HCT116 (cell line): ENCODE results near the gene FABP6. TPM values are rescaled to one million over a fixed set of nuclear protein-coding genes. Genes with fewer than 3 reads are reported as not detected.
"Not testable (repeated sequence)": the region's sequence is repeated elsewhere in the genome, so short reads cannot be mapped to it uniquely, and the experiment has no call there.

ENCODE experiments used
- ATAC-seq: fragments of 200-7000 bp; cut with Tn5 transposase; 2 replicates; pipeline ENCODE4 v1.9.1; 2020; ENCODE audit warnings: mild to moderate bottlenecking, moderate library complexity
- BruUV-seq: library from RNA; stranded (reverse); fragments of 400-500 nt; replicated peaks from 2 replicates; lab custom pipeline; 2021; lab: Mats Ljungman, UMichigan
- CTCF ChIA-PET: fragments of 300-600 bp; sonication (Branson Sonifier 250); formaldehyde crosslinking; loops from one replicate; lab custom pipeline; 2021; ENCODE audit warnings: antibody characterized with exemption; lab: Charles Lee
- POLR2A ChIA-PET: fragments of 300-600, 350-600 bp; sonication (Branson Sonifier 250); formaldehyde crosslinking; loops from one replicate; lab custom pipeline; 2021; ENCODE audit warnings: antibody characterized with exemption; lab: Charles Lee
- RAD21 ChIA-PET, 2 experiments: fragments of 300-600 bp; sonication (Branson Sonifier 250); formaldehyde crosslinking; loops; one replicate each; lab custom pipeline; 2023; ENCODE audit warnings: low total read pairs in 2 of 2; ENCODE audit not compliant: uncharacterized antibody in 2 of 2, unreplicated experiment in 2 of 2, low non-redundant PET in 1 of 2; lab: Charles Lee
- DNase-seq: peaks from one replicate; pipeline ENCODE4 v3.0.0-alpha.2; 2010; ENCODE audit warnings: low read depth, low spot score
- H2AFZ ChIP-seq: fragments of 200-600 bp; shearing (Covaris generic), sonication (generic); 2 replicates; pipeline ENCODE4 v1.6.1; 2017; ENCODE audit warnings: low read depth, mixed run types, mixed read lengths, antibody characterized with exemption, low read length; ENCODE audit not compliant: poor library complexity, severe bottlenecking
- H3K27ac ChIP-seq: 2 replicates; pipeline ENCODE4 v1.5.1; 2012; ENCODE audit warnings: low read depth, low read length
- H3K27me3 ChIP-seq: fragments of 200-600 bp; sonication (generic); 2 replicates; pipeline ENCODE4 v1.6.1; 2016; ENCODE audit warnings: mixed run types, low read length, mixed read lengths; ENCODE audit not compliant: insufficient read depth
- H3K36me3 ChIP-seq, 2 experiments: fragments of 200-500 bp in 1 of 2; fragments of 200-600 bp in 1 of 2; sonication (Bioruptor generic) in 1 of 2; sonication (generic) in 1 of 2; 2 replicates each; pipeline versions ENCODE4 v1.5.1 to v1.6.1; 2014 to 2016; ENCODE audit warnings: low read length in 2 of 2, inconsistent platforms in 1 of 2, mixed read lengths in 1 of 2, mixed run types in 1 of 2; ENCODE audit not compliant: insufficient read depth in 2 of 2, control insufficient read depth in 1 of 2
- H3K4me1 ChIP-seq, 2 experiments: fragments of 200-600 bp in 1 of 2; sonication (generic) in 1 of 2; 2 replicates each; pipeline versions ENCODE4 v1.5.1 to v1.6.1; 2012 to 2017; ENCODE audit warnings: low read length in 2 of 2, inconsistent platforms in 1 of 2, mild to moderate bottlenecking in 1 of 2, mixed read lengths in 1 of 2, mixed run types in 1 of 2, moderate library complexity in 1 of 2; ENCODE audit not compliant: insufficient read depth in 2 of 2, control insufficient read depth in 1 of 2
- H3K4me2 ChIP-seq: fragments of 200-600 bp; sonication (generic); 2 replicates; pipeline ENCODE4 v1.6.1; 2017; ENCODE audit warnings: mixed run types, low read length, mixed read lengths
- H3K4me3 ChIP-seq, 2 experiments: fragments of 200-600 bp in 1 of 2; sonication (generic) in 1 of 2; replicated peaks in 1 of 2; 2 replicates each; pipeline ENCODE4 v1.5.1; 2011 to 2016; ENCODE audit warnings: low read length in 2 of 2, control low read depth in 1 of 2, low read depth in 1 of 2, mild to moderate bottlenecking in 1 of 2, mixed read lengths in 1 of 2, mixed run types in 1 of 2
- H3K79me2 ChIP-seq: fragments of 200-600 bp; sonication (generic); 2 replicates; pipeline ENCODE4 v1.6.1; 2017; ENCODE audit warnings: mild to moderate bottlenecking, mixed run types, low read length, moderate library complexity, mixed read lengths; ENCODE audit not compliant: insufficient read depth
- H3K9ac ChIP-seq: fragments of 200-600 bp; sonication (generic); 2 replicates; pipeline ENCODE4 v1.6.1; 2016; ENCODE audit warnings: low read length, mixed read lengths
- H3K9me2 ChIP-seq: fragments of 200-600 bp; sonication (generic), shearing (Covaris generic); 2 replicates; pipeline ENCODE4 v1.6.1; 2017; ENCODE audit warnings: mixed run types, mild to moderate bottlenecking, moderate library complexity; ENCODE audit not compliant: insufficient read depth
- H3K9me3 ChIP-seq, 2 experiments: fragments of 200-500 bp in 1 of 2; fragments of 200-600 bp in 1 of 2; sonication (Bioruptor generic) in 1 of 2; sonication (generic) in 1 of 2; 2 replicates each; pipeline ENCODE4 v1.6.1; 2014 to 2017; ENCODE audit warnings: low read length in 2 of 2, mixed read lengths in 2 of 2, inconsistent platforms in 1 of 2, low read depth in 1 of 2, mild to moderate bottlenecking in 1 of 2, mixed run types in 1 of 2, moderate library complexity in 1 of 2; ENCODE audit not compliant: control insufficient read depth in 1 of 2, insufficient read depth in 1 of 2
- H4K20me1 ChIP-seq: fragments of 200-600 bp; sonication (generic), shearing (Covaris generic); 2 replicates; pipeline ENCODE4 v1.6.1; 2017; ENCODE audit warnings: mixed run types, mild to moderate bottlenecking, moderate library complexity; ENCODE audit not compliant: insufficient read depth
- CBX3 ChIP-seq: IDR thresholded peaks from 2 replicates; pipeline ENCODE4 v1.6.1; 2012; ENCODE audit warnings: low read depth
- CEBPB ChIP-seq: IDR thresholded peaks from 2 replicates; pipeline ENCODE4 v1.6.1; 2012; ENCODE audit warnings: low read depth
- ELF1 ChIP-seq: IDR thresholded peaks from 2 replicates; pipeline ENCODE4 v1.6.1; 2012; ENCODE audit warnings: low read depth, borderline replicate concordance
- JUND ChIP-seq: IDR thresholded peaks from 2 replicates; pipeline ENCODE4 v1.6.1; 2012
- POLR2A ChIP-seq: IDR thresholded peaks from 2 replicates; pipeline ENCODE4 v1.7.0; 2011; ENCODE audit warnings: borderline replicate concordance; ENCODE audit not compliant: insufficient read depth, insufficient read length; ENCODE audit errors: extremely low read depth
- POLR2AphosphoS5 ChIP-seq: IDR thresholded peaks from 2 replicates; pipeline ENCODE4 v1.6.1; 2011; ENCODE audit warnings: mild to moderate bottlenecking, low read depth, low read length, moderate library complexity
- RAD21 ChIP-seq: IDR thresholded peaks from 2 replicates; pipeline ENCODE4 v1.6.1; 2012; ENCODE audit warnings: low read depth, mild to moderate bottlenecking
- SIN3A ChIP-seq: IDR thresholded peaks from 2 replicates; pipeline ENCODE4 v1.6.1; 2012; ENCODE audit warnings: low read depth
- SP1 ChIP-seq: IDR thresholded peaks from 2 replicates; pipeline ENCODE4 v1.6.1; 2012; ENCODE audit warnings: low read depth
- SRF ChIP-seq: IDR thresholded peaks from 2 replicates; pipeline ENCODE4 v1.6.1; 2012; ENCODE audit warnings: low read depth
- YY1 ChIP-seq: IDR thresholded peaks from 2 replicates; pipeline ENCODE4 v1.6.1; 2011; ENCODE audit warnings: low read length, low read depth, moderate library complexity, mild to moderate bottlenecking; ENCODE audit not compliant: insufficient replicate concordance; ENCODE audit errors: extremely low read depth
- ZFX ChIP-seq: fragments of 450-650 bp; IDR thresholded peaks from 2 replicates; pipeline ENCODE4 v1.6.1; 2017
- ZNF274 ChIP-seq: fragments of 200-500 bp; sonication (Bioruptor generic); IDR thresholded peaks from 2 replicates; pipeline ENCODE4 v1.6.1; 2014; ENCODE audit warnings: mild to moderate bottlenecking, low read depth, low read length, inconsistent platforms
- intact Hi-C: fragments of 100-400 bp; cut with micrococcal nuclease; formaldehyde crosslinking; loops from 2 replicates; pipeline ENCODE4 v1.10.0; 2022
- total RNA-seq: library from RNA; stranded (reverse); gene quantifications from one replicate; pipeline ENCODE4 v1.2.1, GENCODE V29; 2021; ENCODE audit not compliant: unreplicated experiment

Gene FABP6
- total RNA-seq, 1 experiment from 2014 or later = 8.5 TPM

DNA sequence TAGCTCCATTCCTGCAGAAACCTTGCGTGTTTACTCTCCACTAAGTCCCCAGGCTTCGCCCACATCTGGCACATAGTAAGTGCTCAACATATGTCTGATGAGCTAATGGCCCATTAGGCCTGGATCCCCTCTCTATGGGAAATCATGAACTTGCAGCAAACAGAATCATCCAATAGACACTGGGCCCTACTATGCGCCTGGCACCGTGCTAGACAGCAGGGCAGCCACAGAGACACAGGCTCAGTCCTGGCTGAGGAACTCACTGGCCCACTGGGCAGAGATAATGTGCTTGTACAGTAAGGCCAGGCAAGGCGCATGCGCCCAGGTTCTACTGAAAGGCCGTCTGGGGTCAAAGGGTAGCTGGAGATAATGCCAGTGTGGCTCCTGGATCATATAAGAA, 36.9 kb upstream of the FABP6 start:
- no peaks in the 10 kb centered on the region for H3K9me2 ChIP-seq
- H3K27ac ChIP-seq = no peak overlapping the region
- RAD21 ChIA-PET = no interaction called here
- H3K79me2 ChIP-seq = no peaks in the 10 kb centered on the region
- DNase-seq (no peak), ATAC-seq (no peak)
- no peak overlapping the region for H3K4me3 ChIP-seq
- H3K36me3 ChIP-seq = no peaks in the 10 kb centered on the region
- TF ChIP-seq SP1 (no peak), YY1 (no peak), ZFX (no peak), SIN3A (no peak), ZNF274 (no peak), POLR2AphosphoS5 (no peak), RAD21 (no peak), SRF (no peak), CBX3 (no peak), ELF1 (no peak), POLR2A (no peak), CEBPB (no peak), JUND (no peak)
- no peaks in the 10 kb centered on the region for H4K20me1 ChIP-seq
- CTCF ChIA-PET = no interaction called here
- no peaks in the 10 kb centered on the region for H3K4me1 ChIP-seq
- no peaks in the 10 kb centered on the region for H3K9me3 ChIP-seq
- no peak overlapping the region for H3K4me2 ChIP-seq
- no peak overlapping the region for H2AFZ ChIP-seq
- intact Hi-C loops = no loop called here
- BruUV-seq = no TSS peak
- no peaks in the 10 kb centered on the region for H3K27me3 ChIP-seq
- POLR2A ChIA-PET = no interaction called here
- no peak overlapping the region for H3K9ac ChIP-seq

GRCh38 chr5:160193076-160193475, 36.2 kb upstream of the FABP6 start:
- H3K79me2 ChIP-seq, intact Hi-C loops, H3K9ac ChIP-seq, H3K4me3 ChIP-seq, BruUV-seq, DNase-seq, CTCF ChIA-PET, H2AFZ ChIP-seq, POLR2A ChIA-PET, H3K4me2 ChIP-seq, RAD21 ChIA-PET, H3K9me3 ChIP-seq, ATAC-seq, H3K27me3 ChIP-seq, H3K36me3 ChIP-seq, H3K27ac ChIP-seq, H3K4me1 ChIP-seq, H3K9me2 ChIP-seq, H4K20me1 ChIP-seq: not testable (repeated sequence)

DNA sequence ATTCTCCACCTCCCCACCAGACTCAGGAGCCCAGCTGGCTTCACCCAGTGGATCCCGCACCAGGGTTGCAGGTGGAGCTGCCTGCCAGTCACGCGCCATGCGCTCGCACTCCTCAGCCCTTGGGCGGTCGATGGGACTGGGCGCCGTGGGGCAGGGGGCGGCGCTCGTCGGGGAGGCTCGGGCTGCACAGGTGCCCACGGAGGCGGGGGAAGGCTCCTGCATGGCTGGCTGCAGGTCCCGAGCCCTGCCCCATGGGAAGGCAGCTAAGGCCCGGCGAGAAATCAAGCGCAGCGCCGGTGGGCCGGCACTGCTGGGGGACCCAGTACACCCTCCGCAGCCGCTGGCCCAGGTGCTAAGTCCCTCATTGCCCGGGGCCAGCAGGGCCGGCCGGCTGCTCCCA, 35.5 kb upstream of the FABP6 start:
- H3K9ac ChIP-seq, BruUV-seq, ATAC-seq, H3K4me2 ChIP-seq, H3K27me3 ChIP-seq, RAD21 ChIA-PET, DNase-seq, POLR2A ChIA-PET, H3K4me1 ChIP-seq, H3K9me2 ChIP-seq, H2AFZ ChIP-seq, H3K36me3 ChIP-seq, H3K4me3 ChIP-seq, H3K79me2 ChIP-seq, intact Hi-C loops, H4K20me1 ChIP-seq, H3K27ac ChIP-seq, H3K9me3 ChIP-seq: not testable (repeated sequence)
- CTCF ChIA-PET = interaction anchor here (1.2 kb wide), 1 partner anchor 9 kb away, joined by 3 read pairs; no protein-coding TSS in a partner anchor
